HepG2 (cell line): Measurements from ENCODE around the gene ZFP36L2. TPM values are rescaled to one million over a fixed set of nuclear protein-coding genes. Genes with fewer than 3 reads are reported as not detected.

Experiments
- ATAC-seq: fragments of 200-7000 bp; cut with Tn5 transposase; 3 replicates; pipeline ENCODE4 v1.9.1; 2020; ENCODE audit warnings: mild to moderate bottlenecking, moderate library complexity
- BruUV-seq: library from RNA; stranded (reverse); fragments of 400-500 nt; replicated peaks from 2 replicates; lab custom pipeline; 2021; lab: Mats Ljungman, UMichigan
- CTCF ChIA-PET: fragments of 300-600 bp; formaldehyde crosslinking; extraction: SDS; loops from one replicate; lab custom pipeline; 2021; ENCODE audit warnings: low total read pairs, inconsistent platforms, low intra/inter-chr PET ratio; lab: Yijun Ruan, JAX
- POLR2A ChIA-PET: fragments of 350-600 bp; sonication (Branson Sonifier 250); formaldehyde crosslinking; loops from one replicate; lab custom pipeline; 2020; ENCODE audit warnings: antibody characterized with exemption, inconsistent platforms; lab: Yijun Ruan, JAX
- DNase-seq: peaks from one replicate; pipeline ENCODE4 v3.0.0-alpha.2; 2015; ENCODE audit warnings: low spot score
- FAIRE-seq: peaks from 3 replicates; lab custom pipeline; 2011; peaks lifted over from hg19 to GRCh38; lab: Jason Lieb, UNC
- H2AFZ ChIP-seq: one replicate; pipeline ENCODE4 v1.6.1; 2011; ENCODE audit warnings: low read length, inconsistent platforms
- H3K27ac ChIP-seq: fragments of 300-600 bp; 3 replicates; pipeline ENCODE4 v1.8.0; 2011; ENCODE audit warnings: mixed run types, mild to moderate bottlenecking, mixed read lengths, low read length, inconsistent platforms; ENCODE audit not compliant: insufficient read depth; ENCODE audit errors: extremely low read length
- H3K27me3 ChIP-seq, 2 experiments: fragments of 200-600 bp in 1 of 2; 2 replicates in 1 of 2; 3 replicates in 1 of 2; pipeline versions ENCODE4 v1.6.0 to v1.8.0; 2011; ENCODE audit warnings: low read length in 2 of 2, mild to moderate bottlenecking in 2 of 2, moderate library complexity in 2 of 2, inconsistent platforms in 1 of 2; ENCODE audit not compliant: insufficient read depth in 2 of 2, control insufficient read depth in 1 of 2
- H3K36me3 ChIP-seq, 2 experiments: fragments of 200-600 bp in 1 of 2; replicated peaks in 1 of 2; 2 replicates in 1 of 2; 3 replicates in 1 of 2; pipeline versions ENCODE4 v1.5.1 to v1.8.0; 2011; ENCODE audit warnings: low read length in 2 of 2, inconsistent platforms in 1 of 2; ENCODE audit not compliant: insufficient read depth in 2 of 2, control insufficient read depth in 1 of 2
- H3K4me1 ChIP-seq: 2 replicates; pipeline ENCODE4 v1.5.1; 2012; ENCODE audit warnings: low read length, inconsistent platforms; ENCODE audit not compliant: insufficient read depth
- H3K4me2 ChIP-seq: 2 replicates; pipeline ENCODE4 v1.6.0; 2011; ENCODE audit warnings: low read depth, low read length, inconsistent platforms
- H3K4me3 ChIP-seq, 3 experiments: fragments of 200-600 bp in 1 of 3; sonication (generic), shearing (Covaris generic) in 1 of 3; replicated peaks in 1 of 3; 2 replicates each; pipeline ENCODE4 v1.5.1; 2011 to 2016; ENCODE audit warnings: low read length in 3 of 3, inconsistent platforms in 2 of 3, low read depth in 2 of 3, mild to moderate bottlenecking in 2 of 3, control low read depth in 1 of 3, mixed read lengths in 1 of 3; ENCODE audit not compliant: insufficient read depth in 1 of 3
- H3K79me2 ChIP-seq: one replicate; pipeline ENCODE4 v1.6.1; 2011; ENCODE audit warnings: low read length, inconsistent platforms; ENCODE audit not compliant: insufficient read depth
- H3K9ac ChIP-seq: 2 replicates; pipeline ENCODE4 v1.6.0; 2011; ENCODE audit warnings: mild to moderate bottlenecking, low read depth, low read length, inconsistent platforms; ENCODE audit not compliant: insufficient read depth
- H3K9me3 ChIP-seq: 2 replicates; pipeline ENCODE4 v1.5.1; 2012; ENCODE audit warnings: mild to moderate bottlenecking, low read length
- H4K20me1 ChIP-seq: 2 replicates; pipeline ENCODE4 v1.6.0; 2011; ENCODE audit warnings: inconsistent platforms, mild to moderate bottlenecking, low read length, moderate library complexity; ENCODE audit not compliant: insufficient read depth
- ERF ChIP-seq: IDR thresholded peaks from 2 replicates; pipeline ENCODE4 v1.6.1; 2018; ENCODE audit warnings: missing biosample characterization, missing genetic modification reagents
- IKZF1 ChIP-seq: fragments of 450-650 bp; IDR thresholded peaks from 2 replicates; pipeline ENCODE4 v1.7.1; 2016
- KAT7 ChIP-seq: IDR thresholded peaks from 2 replicates; pipeline ENCODE4 v1.6.1; 2018; ENCODE audit warnings: borderline replicate concordance, missing compliant biosample characterization
- RFXANK ChIP-seq: IDR thresholded peaks from 2 replicates; pipeline ENCODE4 v1.6.1; 2016
- SMAD1 ChIP-seq: sonication (generic); formaldehyde crosslinking; IDR thresholded peaks from 2 replicates; pipeline ENCODE4 v1.4.0; 2020; ENCODE audit warnings: missing genetic modification reagents, low read depth, mild to moderate bottlenecking, borderline replicate concordance
- SMARCC2 ChIP-seq: fragments of 450-650 bp; IDR thresholded peaks from 2 replicates; pipeline ENCODE4 v1.6.1; 2017; ENCODE audit warnings: antibody characterized with exemption, mild to moderate bottlenecking
- TAF15 ChIP-seq: fragments of 200-400 bp; formaldehyde crosslinking; IDR thresholded peaks from one replicate; pipeline ENCODE4 v1.6.1; 2018; ENCODE audit warnings: mild to moderate bottlenecking, low read depth, low read length; ENCODE audit not compliant: poor library complexity, severe bottlenecking
- ZBED4 ChIP-seq: sonication (generic); formaldehyde crosslinking; IDR thresholded peaks from 2 replicates; pipeline ENCODE4 v1.4.0; 2020; ENCODE audit warnings: missing genetic modification reagents, borderline replicate concordance
- ZBTB4 ChIP-seq: sonication (generic); formaldehyde crosslinking; IDR thresholded peaks from 2 replicates; pipeline ENCODE4 v1.4.0; 2020; ENCODE audit warnings: missing genetic modification reagents, mild to moderate bottlenecking, borderline replicate concordance
- ZNF512 ChIP-seq: sonication (generic); formaldehyde crosslinking; IDR thresholded peaks from 2 replicates; pipeline ENCODE4 v1.4.0; 2020; ENCODE audit warnings: mild to moderate bottlenecking, missing genetic modification reagents
- ZNF567 ChIP-seq: sonication (generic); formaldehyde crosslinking; IDR thresholded peaks from 2 replicates; pipeline ENCODE4 v1.8.1; 2023; ENCODE audit warnings: mild to moderate bottlenecking, missing genetic modification reagents, borderline replicate concordance
- ZNF614 ChIP-seq: IDR thresholded peaks from 2 replicates; pipeline ENCODE4 v1.6.1; 2018; ENCODE audit warnings: missing biosample characterization, missing genetic modification reagents, inconsistent platforms, borderline replicate concordance
- ZSCAN9 ChIP-seq: IDR thresholded peaks from 2 replicates; pipeline ENCODE4 v1.6.1; 2016; ENCODE audit warnings: borderline replicate concordance
- WGBS: methylation state at CpG from one replicate; pipeline ENCODE4 v1.1.6; 2017; ENCODE audit warnings: low lambda C conversion rate; 5-methylcytosine and 5-hydroxymethylcytosine counted together
- in situ Hi-C: cut with HindIII; loops from 2 replicates; pipeline ENCODE4 v1.10.0; 2017; ENCODE audit warnings: low pct_unique_long_range_greater_than_20kb; ENCODE audit not compliant: extremely low pct_ligation_motif_present
- intact Hi-C: fragments of 100-400 bp; cut with micrococcal nuclease; formaldehyde crosslinking; loops from one replicate; pipeline ENCODE4 v1.10.0; 2022; ENCODE audit not compliant: unreplicated experiment
- polyA plus RNA-seq, 8 experiments: library from polyadenylated mRNA; depleted of rRNA in 3 of 8; stranded (reverse) in 7 of 8; unstranded in 1 of 8; fragments of >200 nt; fragmentation: Illumina TruSeq in 4 of 8; extraction: Trizol in 4 of 8; gene quantifications; 2 replicates each; pipeline versions ENCODE4 v1.2.1 to v1.2.3, GENCODE V29; 2011 to 2016; ENCODE audit warnings: low read depth in 4 of 8, missing spikeins in 1 of 8, mixed read lengths in 1 of 8; ENCODE audit not compliant: insufficient read depth in 1 of 8
- total RNA-seq, 5 experiments: library from RNA; depleted of rRNA; stranded (reverse); fragments of >200 nt; fragmentation: Illumina TruSeq; extraction: Trizol; gene quantifications; 2 replicates each; pipeline ENCODE4 v1.2.3, GENCODE V29; 2016; ENCODE audit warnings: low read depth in 1 of 5

The ZFP36L2 gene
- total and polyA plus RNA-seq, 2 of the 13 experiments (the other 11 are each of a cell fraction or from before 2014, with no cell fraction given): 11.2 to 21.8 TPM

- TF ChIP-seq ZBED4 (CRISPR knock-in tag) (no peak), ZSCAN9 (peak; percentile 80; the same call in 1 of the 2 replicates), IKZF1 (no peak)
These were observed 15.7 kb downstream of the ZFP36L2 start (continued) for GRCh38 chr2:43210467-43211303.

- FAIRE-seq (no peak), DNase-seq (no peak), ATAC-seq (peak; percentile 9)
- WGBS: 56% methylated on average over 6 of the region's 6 CpGs
- POLR2A ChIA-PET: interaction anchor here (1.0 to 9.9 kb wide), 6 partner anchors 10 to 46 kb away, joined by 3 to 83 read pairs (median 4); partner anchors contain the start of gene ZFP36L2
- Histone ChIP-seq H4K20me1 (no peaks in the 10 kb centered on the region), H3K9ac (0 out of 2 replicates have a peak overlapping the region, but pooled peaks have one; percentile 8), H3K27ac (peak overlapping the region; percentile 12), H3K9me3 (no peaks in the 10 kb centered on the region), H3K79me2 (no peaks in the 10 kb centered on the region), H3K4me3 (peak overlapping the region in 1 of 3 experiments; percentile 38; a peak in 1 of 6 replicates), H3K36me3 (no peaks in the 10 kb centered on the region), H3K4me1 (peaks cover 58% of the 10 kb centered on the region), H3K27me3 (no peaks in the 10 kb centered on the region), H2AFZ (no peak overlapping the region), H3K4me2 (peak overlapping the region; percentile 65)
- in situ Hi-C loops (no loop called here), intact Hi-C loops (no loop called here)
- BruUV-seq: no TSS peak
- CTCF ChIA-PET: no interaction called here
- peak; percentile 9; the same call in 1 of the 2 replicates for TF ChIP-seq KAT7 (CRISPR knock-in tag)
- TF ChIP-seq ZNF512: 0 out of 2 replicates have a peak, but pooled peaks have one; percentile 37
- TF ChIP-seq ZBTB4 (CRISPR knock-in tag): peak; percentile 75; the same call in 1 of the 2 replicates
- no peak for TF ChIP-seq RFXANK (CRISPR knock-in tag)
- peak; percentile 61; the same call in 1 of the 2 replicates for TF ChIP-seq ZNF567
- no peak for TF ChIP-seq ERF (CRISPR knock-in tag)
- no peak for TF ChIP-seq TAF15
- no peak for TF ChIP-seq SMARCC2
- TF ChIP-seq ZNF614 (CRISPR knock-in tag): no peak
- peak; percentile 23; the same call in 1 of the 2 replicates for TF ChIP-seq SMAD1 (CRISPR knock-in tag)
These were observed 16.3 kb downstream of the ZFP36L2 start for GRCh38 chr2:43210125-43210466.
